GM13977 (cell line): ENCODE data around the gene GUCD1.

Experiments
- DNase-seq: peaks from one replicate; pipeline ENCODE4 v3.0.0; 2012; ENCODE audit warnings: low spot score
- in situ Hi-C: fragments of 300-500 bp; cut with MboI; formaldehyde crosslinking; loops from one replicate; pipeline ENCODE4 v1.12.0; 2022; ENCODE audit warnings: low sequenced_read_pairs, low pct_unique_long_range_greater_than_20kb, mixed read lengths, inconsistent platforms; ENCODE audit not compliant: unreplicated experiment
- TF ChIP-seq, protein P1 (sequence below): IDR thresholded peaks from 2 replicates; pipeline ENCODE4 v1.5.1; 2012; ENCODE audit warnings: mild to moderate bottlenecking, control low read depth; ENCODE audit not compliant: insufficient read depth; ENCODE audit errors: extremely low read depth, missing control alignments

Gene GUCD1

DNA sequence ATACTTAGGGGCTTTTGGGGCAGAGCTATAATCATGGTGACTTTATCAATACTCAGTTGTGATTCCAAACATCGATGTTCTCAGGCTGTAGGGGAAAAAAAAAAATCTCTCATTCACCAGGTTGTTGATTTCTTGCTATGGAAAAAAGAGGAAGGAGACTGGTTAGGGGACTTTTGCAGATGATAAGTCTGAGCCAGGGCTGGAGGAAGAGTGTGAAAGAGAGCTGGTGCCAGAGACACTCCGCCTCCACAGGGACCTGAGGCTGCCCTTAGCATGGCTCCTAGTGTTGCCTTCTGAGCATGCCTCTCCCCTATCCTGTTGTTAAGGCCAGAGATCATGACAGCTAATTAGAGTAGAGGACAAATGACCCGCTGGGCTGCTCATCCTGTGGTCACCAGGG is 42.9 kb downstream of the GUCD1 start:
- DNase-seq: no peak
- TF ChIP-seq, protein P1, sequence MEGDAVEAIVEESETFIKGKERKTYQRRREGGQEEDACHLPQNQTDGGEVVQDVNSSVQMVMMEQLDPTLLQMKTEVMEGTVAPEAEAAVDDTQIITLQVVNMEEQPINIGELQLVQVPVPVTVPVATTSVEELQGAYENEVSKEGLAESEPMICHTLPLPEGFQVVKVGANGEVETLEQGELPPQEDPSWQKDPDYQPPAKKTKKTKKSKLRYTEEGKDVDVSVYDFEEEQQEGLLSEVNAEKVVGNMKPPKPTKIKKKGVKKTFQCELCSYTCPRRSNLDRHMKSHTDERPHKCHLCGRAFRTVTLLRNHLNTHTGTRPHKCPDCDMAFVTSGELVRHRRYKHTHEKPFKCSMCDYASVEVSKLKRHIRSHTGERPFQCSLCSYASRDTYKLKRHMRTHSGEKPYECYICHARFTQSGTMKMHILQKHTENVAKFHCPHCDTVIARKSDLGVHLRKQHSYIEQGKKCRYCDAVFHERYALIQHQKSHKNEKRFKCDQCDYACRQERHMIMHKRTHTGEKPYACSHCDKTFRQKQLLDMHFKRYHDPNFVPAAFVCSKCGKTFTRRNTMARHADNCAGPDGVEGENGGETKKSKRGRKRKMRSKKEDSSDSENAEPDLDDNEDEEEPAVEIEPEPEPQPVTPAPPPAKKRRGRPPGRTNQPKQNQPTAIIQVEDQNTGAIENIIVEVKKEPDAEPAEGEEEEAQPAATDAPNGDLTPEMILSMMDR: no peak
- in situ Hi-C loops: no loop called here

DNA sequence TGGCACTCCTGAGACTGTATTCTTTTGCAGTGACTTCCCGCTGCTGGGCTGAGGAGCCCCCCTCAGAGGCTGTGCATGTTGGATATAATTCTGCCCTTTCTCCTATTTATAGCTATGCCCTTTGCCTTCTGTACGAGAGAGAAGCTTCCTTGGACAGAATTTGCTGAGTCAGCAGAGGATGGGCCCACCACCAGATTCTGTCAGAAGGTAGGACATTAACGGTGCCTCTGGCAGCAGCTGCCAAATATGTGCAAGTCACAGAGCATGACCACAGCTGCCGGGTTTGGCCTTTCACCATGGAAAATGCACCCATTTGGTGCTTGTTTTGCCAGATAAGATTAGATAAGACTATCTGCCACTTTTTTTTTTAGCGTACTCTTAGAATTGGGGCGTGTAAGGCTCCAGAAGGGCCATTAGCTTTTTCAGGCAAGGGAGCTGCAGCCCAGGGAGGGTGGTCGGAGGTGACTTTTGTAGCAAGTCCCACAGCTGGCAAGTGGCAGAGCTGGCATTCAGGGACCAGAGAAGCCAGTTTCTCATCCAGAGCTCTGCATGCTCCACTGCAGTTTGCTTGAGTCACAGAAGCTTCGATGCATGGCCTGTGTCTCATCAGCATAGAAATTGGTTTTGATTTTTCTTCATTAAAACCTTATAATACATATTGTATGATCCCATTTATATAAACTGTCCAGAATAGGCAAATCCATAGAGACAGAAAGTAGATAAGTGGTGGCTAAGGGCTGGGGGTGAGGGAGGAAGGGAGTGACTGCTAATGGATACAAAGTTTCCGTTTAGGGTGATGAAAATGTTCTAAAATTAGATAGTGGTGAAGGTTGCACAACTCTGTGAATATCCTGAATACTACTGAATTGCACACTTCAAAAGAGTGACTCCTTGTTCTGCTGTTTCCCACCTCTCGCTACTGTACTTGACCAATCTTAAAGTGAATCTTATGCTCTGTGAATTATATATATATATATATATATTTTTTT is 44.0 kb downstream of the GUCD1 start:
- no peak for DNase-seq
- TF ChIP-seq, protein P1: no peak
- in situ Hi-C loops: no loop called here

DNA sequence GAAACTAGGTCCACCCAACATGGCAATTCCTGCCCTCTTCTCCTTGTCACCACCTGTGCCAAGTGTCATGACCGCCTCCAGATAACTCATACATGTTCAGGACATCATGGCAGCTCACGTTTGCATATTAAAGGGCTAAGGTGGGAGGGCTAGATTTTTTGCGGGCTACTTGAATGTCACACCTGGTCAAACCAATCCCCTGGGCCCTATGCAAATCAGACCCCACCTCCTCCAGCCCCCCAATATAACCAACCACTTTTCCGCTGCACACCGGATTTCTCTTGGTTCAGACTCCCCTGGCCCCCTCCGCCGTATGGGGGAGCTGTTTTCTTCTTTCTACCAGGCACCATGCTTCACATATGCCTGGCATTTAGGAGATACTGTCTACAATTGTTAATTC is 47.2 kb downstream of the GUCD1 start:
- in situ Hi-C loops: loop anchor here (10.0 kb wide), 1 partner anchor 83 kb away; the partner anchor contains the start of gene ADORA2A
- TF ChIP-seq, protein P1: peak; percentile 18
- no peak for DNase-seq

DNA sequence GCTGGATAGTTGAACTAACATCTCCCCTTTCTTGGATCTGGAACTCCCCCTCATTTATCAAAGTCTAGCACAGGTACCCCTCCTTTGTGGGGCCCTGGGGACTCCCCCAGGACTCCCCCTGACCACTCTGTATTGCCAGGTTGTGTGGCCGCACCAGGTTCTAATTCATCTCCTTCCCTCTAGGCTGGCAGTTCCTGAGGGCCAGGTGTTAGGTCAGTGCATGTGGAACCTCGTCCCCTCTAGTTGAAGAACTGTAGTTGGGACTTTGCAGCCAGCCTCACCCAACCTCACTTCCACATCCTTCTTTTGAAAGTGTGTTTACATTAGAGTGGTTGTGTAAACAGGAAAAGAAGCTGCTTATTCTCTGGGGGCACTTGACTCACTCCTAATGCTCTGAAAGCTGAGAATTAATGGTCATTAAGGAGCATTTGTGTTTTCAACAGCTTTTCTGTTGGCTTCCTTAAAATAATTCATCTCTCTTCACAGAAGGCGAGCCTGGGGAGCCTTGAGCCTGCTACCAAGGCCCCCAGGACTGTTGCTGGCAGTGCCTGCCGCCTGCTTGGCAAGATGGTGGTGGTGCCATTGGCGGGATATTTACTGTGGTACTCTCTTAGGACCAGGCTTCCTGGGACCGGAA is 48.0 kb downstream of the GUCD1 start:
- TF ChIP-seq, protein P1: no peak
- in situ Hi-C loops: loop anchor here (10.0 kb wide), 1 partner anchor 82 kb away; the partner anchor contains the start of gene ADORA2A
- no peak for DNase-seq

DNA sequence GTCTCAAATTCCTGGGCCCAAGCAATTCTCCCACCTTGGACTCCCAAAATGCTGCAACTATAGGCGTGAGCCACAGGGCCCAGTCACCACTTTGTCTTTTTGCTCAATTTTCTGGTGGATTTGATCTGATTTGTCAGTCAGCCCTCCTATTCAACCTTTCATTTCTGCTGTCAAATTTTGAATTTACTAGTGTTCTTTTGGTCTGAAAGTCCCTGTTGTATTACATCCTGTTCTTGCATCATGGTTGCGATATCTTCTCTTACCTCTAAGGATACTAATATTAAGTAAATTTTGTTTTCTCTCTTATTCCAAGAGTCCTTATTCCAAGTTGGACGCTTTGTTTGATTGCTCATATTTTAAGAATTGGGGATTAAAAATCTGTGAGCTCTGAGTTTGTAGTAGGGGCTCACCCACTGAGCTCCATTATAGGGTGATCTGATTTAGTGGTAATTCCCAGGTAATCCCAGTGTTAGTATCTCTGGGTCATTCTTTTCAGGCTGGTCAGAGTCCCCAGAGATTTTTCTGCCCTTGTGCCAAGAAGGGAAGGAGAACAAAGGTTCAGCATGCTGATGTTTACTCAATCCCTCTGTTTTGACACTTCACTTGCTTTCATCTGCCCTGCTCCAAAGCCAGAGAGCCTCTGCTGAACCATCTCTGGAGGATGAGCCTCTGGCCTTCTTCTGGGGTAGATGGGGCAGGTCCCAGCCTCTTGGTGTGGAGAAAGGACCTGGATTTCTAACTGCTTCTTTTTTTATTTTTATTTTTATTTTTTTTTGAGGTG is 49.8 kb downstream of the GUCD1 start:
- in situ Hi-C loops: loop anchor here (10.0 kb wide), 1 partner anchor 80 kb away; the partner anchor contains the start of gene ADORA2A
- no peak for DNase-seq
- TF ChIP-seq, protein P1: no peak

DNA sequence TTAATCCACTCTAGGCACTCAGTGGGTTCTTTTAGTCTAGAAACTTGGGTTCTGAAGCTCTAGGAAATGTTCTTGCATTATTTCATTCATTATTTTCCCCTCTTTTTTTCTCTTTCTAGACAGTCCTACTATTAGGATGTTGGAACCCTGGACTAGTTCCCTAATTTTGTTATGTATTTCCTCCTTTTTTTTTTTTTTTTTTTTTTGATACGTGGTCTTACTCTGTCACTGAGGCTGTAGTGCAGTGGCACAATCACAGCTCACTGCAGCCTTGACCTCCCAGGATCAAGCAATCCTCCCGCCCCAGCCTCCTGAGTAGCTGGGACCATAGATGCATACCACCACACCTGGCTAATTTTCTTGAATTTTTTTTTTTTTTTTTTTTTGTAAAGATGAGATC is 50.4 kb downstream of the GUCD1 start:
- TF ChIP-seq, protein P1: no peak
- DNase-seq: no peak
- in situ Hi-C loops: loop anchor here (10.0 kb wide), 1 partner anchor 80 kb away; the partner anchor contains the start of gene ADORA2A
